Stimulated activated naive CD8-positive, alpha-beta T cell treated with anti-CD3 and anti-CD28 coated beads, Interleukin-15, Interleukin-2, amounts not matched to agents 100 U/mL and 50 U/mL, for 24 hours (primary cell): ENCODE results near the gene ZNF484.
"Not testable (repeated sequence)": the region's sequence is repeated elsewhere in the genome, so short reads cannot be mapped to it uniquely, and the experiment has no call there.

Experiments used
- ATAC-seq: fragments of 150-1000 bp; cut with Tn5 transposase; one replicate; pipeline ENCODE4 v1.10.0; 2021
- DNase-seq: peaks from one replicate; pipeline ENCODE4 v3.0.0; 2021

The ZNF484 gene

DNA sequence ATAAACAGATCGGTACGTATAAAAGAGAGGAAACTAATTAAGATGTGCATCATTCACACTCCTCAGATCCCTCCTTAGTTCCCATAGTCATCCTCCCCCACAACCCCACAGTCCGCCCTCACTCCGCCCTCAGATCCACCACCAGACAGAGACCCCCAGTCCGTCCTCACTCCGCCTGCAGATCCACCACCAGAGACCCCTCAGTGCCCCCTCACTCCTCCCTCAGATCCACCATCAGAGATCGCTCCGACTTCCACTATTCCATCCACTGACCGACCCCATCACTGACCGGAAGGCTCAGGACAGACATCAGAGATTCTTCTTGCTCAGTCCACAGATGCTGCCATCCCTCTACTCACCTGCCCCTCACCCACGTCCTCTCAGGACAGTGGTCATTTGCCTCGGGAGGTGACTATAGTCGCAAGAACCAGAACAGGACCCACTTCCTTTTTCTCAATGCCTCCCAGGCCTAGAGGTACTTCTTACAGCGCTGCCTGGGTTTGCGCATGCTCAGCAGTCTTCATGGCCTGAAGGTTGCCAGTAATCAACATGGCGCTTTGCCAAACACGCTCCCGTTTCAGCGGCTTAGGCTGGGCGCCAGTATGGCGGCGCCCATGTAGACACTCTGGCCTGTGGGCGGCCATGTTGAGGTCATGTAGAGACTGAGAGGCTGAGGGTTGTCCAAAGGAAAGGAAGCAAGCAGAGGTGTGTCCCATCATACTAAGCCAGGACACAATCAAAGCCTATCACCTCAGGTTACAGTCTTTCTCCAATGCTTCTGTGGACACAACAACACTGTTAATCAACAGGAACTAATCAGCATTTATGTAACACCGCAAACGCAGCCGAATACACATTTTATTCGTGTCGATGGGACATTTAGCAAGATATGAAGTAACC is at the start of gene ZNF484:
Gene ZNF484, minus strand, starts transcription at position 508 of the 900 bp plus-strand sequence. CDS start 3,009 bp downstream, outside the sequence.
- ATAC-seq (peak; percentile 99), DNase-seq (peak; percentile 97)

DNA sequence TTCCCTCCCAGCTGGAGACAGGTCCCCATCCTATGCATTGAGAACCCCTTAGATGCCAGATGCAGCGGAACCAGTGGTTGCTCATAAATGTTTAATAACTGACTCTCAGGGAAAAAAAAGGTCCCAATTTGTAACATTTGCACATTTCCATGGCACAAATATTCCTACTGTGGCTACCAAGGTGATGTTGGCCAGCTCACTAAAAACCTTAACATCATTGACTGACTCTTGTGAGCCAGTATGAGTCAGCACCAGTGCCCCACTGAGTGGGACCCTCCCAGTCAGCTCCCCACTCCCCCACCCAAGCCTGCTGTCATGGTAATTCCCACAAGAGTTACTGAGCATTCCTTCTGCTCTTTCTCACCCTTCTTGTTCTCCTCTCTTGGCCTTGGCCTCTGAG is 42.6 kb upstream of the ZNF484 start:
- ATAC-seq (no peak), DNase-seq (no peak)

DNA sequence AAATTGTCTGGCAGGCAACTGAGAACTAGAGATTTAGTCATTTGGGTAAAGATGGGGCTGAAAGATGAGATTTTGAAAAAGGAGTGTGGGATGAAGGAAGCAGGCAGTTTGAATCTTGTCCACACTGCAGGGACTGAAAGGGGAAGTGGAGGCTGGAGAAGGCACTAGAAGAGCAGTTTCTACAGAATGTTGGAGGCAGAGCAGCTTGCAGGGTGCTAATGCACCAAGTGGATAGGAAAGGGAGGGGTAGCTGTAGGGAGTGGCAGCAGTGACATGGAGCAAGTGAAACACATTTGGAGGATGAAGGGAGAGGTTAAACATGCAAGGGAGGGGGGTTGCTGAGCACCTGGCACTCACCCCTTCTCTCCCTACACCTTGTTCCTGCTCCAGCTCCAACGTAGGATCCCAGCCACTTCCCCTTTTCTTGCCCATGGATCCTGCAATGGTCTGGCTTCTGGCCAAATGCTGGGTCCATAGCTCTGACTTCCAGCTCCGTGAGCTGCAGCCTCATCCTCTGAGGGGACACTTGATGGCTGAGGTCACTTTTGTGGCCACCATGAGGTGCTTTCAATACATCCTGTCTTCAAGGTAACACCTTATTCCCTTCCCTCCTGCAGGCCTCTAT is 39.5 kb upstream of the ZNF484 start:
- no peak for ATAC-seq

DNA sequence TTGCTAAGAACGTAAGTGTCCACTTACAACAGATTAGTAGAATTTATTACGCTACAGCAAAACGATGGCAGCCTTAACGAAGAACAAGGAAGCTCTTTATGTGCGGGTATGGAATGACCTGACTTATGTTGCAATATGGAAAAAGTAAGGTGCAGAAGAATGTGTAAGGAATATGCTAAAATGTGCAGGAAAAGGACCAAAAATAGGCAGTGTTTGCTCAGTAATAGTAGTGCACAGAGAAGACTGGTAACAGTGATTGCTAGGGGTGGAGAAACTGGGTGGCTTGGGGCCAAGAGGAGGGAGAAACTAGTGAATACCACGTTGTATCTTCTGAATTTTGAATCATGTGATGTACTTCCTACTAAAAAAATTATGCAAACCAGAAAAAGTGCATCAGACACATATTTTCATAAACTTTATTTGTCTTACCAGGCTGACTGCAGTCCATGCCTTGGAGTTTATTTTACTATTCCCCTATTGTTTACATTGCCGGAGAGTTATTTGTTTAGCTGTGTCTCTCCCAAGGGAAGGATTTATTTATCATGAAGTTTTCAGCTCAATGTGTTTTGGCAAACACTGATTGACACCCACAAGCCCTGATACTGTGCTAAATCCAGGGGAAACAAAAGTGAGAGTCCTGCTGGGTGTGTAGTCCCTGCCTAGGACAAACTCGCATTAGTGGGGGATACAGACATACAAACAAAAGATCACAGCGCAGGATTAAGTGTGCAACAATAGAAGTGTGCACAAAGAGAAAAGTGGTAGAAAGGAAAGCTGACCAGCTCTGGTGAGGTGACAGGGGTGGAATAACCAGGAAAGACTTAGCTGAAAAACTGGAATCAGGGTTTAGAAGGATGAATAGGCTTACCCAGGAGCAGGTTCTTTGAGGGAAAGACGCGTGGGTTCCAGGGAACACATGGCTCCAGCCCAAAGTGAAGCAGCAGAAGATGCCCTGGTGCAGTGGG is 34.0 kb upstream of the ZNF484 start:
- no peak for ATAC-seq
- DNase-seq = no peak

More for the DNA sequence above, 39.5 kb upstream of the ZNF484 start:
- DNase-seq = no peak

GRCh38 chr9:92905137-92905536 is 27.3 kb upstream of the ZNF484 start:
- not testable (repeated sequence) for ATAC-seq, DNase-seq

DNA sequence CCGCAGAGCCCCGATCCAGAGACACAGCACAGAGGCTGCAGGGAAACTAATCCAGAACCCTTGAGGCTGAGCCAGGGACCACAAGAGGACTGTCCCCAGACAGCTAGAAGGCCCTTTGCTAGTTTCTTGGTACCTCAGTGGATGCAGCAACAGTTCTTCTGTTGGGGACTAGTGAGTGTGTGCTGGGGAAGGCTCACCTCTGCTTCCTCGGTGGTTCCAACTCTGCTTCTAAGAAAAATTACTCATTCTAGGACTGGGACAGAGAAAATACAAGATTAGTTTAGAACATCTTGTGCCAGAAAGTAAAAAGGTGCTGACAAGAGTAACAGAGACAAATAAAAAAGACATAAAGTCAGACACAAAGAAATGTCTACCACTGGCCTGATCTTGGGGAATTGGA is 19.5 kb upstream of the ZNF484 start:
- no peak for ATAC-seq
- no peak for DNase-seq

DNA sequence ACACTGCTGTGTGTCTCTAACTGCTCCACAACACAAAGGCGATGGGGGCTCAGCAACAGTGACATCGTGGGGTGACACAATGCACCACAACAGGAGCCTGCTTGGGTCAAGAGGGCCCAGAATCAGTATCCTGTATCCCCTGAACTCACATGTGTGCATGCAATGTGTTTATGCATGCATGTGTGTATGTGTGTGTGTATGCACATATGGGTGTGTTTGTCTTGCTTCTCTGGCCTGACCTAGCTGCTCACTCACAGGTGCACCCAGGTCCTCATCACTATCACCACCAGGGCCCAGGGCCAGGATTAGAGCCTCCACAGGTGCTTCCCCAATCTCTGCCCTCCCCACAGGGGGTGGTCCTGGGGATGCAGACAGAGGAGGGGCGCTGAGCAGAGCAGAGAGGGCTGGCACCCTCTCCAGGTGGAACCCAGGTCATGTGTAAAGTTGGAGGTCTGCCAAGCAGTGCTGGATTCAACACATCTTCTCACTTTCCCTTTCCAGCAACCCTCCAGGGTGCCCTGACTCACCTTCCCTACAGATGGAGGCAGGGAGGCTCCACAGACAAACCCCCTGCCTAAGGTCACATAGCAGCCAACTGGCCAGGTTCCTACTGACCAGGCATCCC is 18.1 kb upstream of the ZNF484 start:
- DNase-seq = no peak
- ATAC-seq = no peak

DNA sequence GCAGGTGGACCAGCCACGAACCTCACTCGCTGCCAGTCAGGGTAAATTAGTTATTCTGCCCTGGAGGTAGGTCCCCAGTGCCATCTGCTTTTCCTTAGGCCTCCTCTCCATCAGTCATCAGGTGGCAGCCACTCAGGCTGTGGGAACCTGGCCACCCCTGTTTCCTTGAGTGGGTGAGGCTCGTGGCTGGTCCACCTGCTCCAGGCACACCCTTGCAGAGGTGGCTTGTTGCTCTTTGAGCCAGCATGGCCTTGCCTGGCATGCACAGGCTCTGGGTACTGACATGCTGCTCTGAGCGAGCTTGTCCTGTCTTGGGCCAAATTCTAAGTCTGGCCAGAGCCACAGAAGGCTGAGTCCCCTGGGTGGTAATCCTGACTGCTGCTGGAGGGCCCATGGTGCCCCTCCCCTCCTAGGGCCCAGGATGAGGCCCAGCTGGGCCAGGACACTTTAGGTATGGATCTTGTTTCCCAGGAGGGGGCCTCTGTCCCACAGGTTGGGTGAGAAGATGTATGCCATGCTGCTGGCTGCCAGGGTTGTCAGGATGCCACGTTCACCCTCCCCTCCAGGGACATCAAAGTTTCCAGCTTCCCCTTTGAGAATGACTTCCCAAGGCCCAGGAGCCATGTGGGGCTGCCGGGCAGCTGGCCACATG is 17.0 kb upstream of the ZNF484 start:
- ATAC-seq (no peak), DNase-seq (no peak)

DNA sequence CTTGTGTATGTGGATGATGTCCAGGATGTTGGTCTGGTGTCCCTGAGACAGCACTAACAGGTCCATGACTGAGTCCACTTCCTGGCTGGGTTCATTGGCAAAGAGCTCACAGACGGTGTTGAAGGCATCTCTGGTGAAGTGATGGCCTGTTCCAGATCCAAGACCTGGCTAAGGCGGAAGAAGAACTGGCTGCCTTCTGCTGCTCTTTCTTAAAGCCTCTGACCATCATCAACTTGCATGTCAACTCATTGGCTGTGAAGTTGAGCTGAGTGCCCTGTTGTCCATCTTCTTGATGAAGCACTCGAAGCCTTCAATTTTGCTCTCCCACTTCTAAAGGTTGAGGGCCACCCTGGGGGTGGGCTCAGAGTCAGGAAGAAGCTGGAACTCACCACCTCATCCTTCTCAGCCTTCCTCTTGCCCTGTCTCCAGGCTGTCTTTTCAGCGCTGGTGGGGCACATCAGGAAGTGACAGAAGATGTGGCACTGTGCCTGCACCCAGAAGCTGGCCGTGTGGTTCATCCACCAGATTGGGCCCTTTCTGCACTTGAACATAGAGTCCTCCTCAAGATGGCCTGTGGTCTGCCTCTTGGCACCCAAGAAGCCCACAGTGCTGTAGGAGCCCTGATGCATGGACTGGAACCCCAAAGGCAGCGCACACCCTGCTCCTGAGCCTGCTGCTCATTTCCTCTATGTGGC is 16.2 kb upstream of the ZNF484 start:
- ATAC-seq, DNase-seq: not testable (repeated sequence)

DNA sequence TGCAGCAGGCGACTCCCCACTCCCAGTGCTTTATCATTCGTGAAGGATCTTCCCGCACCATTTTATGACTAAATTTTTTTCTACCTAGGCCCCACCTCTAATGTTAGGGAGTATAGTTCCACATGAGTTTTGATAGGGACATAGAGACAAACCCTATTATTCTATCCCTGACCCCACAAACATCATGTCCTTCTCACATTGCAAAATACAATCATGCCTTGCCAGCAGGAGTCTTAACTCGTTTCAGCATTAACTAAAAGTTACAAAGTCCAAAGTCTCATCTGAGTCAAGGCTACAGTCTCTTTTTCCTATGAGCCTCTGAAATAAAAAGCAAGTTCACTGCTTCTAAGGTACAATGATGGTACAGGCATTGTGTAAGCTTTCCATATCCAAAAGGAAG is 14.4 kb upstream of the ZNF484 start:
- ATAC-seq, DNase-seq: not testable (repeated sequence)

DNA sequence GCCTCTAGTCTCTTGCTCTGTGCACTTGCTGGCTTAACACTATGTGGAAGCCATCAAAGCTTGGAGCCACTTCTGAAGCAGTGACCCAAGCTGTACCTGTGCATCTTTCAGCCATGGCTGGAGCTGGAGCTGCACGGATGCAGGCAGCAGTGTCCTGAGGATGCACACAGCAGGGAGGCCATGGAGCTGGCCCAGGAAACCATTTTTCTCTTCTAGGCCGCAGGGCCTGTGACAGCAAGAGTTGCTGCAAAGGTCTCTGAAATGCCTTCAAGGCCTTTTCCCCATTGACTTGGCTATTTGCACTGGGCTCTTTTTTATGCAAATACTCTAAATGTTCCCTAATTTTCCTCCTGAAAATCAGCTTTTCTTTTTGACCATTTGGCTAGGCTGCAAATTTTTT is 12.9 kb upstream of the ZNF484 start:
- ATAC-seq (no peak), DNase-seq (no peak)

GRCh38 chr9:92887880-92888338 is 10.1 kb upstream of the ZNF484 start:
- ATAC-seq (no peak), DNase-seq (peak; percentile 16)

GRCh38 chr9:92886846-92887610 is 9.2 kb upstream of the ZNF484 start:
- ATAC-seq = not testable (repeated sequence)

DNA sequence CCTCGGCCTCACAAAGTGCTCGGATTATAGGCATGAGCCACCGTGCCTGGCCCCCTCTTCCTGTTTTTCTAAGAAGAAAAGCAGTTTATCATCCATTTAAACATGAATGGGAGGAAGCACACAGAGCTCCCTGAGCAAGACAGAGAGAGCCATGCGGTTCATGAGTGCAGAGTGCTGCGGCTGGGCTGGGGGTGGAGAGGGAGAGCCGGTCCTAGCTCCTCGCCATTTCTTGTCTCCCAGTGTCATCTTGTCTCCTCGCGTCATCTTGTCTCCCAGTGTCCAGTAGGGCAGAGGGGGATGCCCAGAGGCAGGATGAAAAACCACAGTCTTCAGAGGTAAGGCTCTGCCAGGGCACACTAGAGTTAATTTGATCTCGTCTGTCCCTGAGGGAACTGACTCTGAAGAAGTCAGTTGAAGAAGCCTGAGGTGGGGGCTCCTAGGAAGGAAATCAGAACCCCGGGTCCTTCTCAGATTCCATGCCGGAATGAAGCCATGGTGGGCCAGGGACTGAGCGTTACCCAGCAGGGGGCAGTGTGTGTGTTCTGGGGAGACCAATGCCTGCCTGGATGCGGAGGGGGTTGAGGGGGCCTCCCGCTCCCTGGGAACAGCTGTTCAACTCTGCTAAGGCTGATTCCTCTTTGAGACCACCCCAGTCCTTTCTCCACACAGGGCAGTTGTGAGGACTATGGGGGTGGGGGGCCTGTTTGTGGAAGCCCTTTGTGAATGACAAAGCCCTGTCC is 6.0 kb upstream of the ZNF484 start:
- peak; percentile 24 for DNase-seq
- not testable (repeated sequence) for ATAC-seq

More at GRCh38 chr9:92886846-92887610, 9.2 kb upstream of the ZNF484 start:
- DNase-seq = peak; percentile 14

- DNase-seq (no peak), ATAC-seq (no peak)
These were observed 4.4 kb upstream of the ZNF484 start for GRCh38 chr9:92882276-92882675.

DNA sequence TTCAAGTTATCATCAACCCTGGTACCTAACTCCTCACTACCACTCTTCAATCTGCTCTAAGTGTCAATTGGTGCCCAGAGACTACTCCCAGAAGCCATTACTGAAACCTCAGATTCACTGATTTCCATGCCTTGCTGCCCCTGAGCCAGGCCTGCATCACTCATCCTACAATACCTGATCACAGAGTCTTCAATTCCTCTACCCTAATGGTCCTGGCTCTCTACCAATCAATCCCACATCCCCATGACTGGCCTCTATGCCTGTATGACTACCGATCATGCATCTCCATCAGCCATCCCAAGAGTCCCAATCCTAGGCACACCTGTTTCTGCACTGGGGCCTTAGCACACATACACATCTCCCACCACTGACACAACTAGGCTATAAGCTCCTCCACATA is 2.5 kb downstream of the ZNF484 start:
- no peak for DNase-seq
- no peak for ATAC-seq

DNA sequence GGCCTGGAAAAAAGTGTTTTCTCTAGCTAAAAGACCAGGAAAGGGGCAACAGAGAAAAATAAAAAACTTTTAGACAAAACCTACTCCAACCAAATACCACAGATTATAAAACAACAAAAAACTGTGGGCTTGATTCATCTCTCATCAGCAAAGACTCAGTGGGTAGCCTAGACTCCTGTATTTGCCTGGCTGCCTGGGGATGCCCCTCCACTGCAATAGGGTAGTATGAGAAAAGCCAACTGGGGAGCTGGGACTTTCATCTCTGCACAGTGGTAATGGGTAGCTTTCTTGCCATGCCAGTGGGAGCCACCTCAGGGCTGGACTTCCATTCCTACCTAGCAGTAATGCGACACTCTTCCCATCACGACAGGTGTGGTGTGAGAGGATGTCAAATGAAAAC is 7.5 kb downstream of the ZNF484 start:
- DNase-seq = no peak
- no peak for ATAC-seq

GRCh38 chr9:92866600-92866999 is 11.2 kb downstream of the ZNF484 start:
- not testable (repeated sequence) for DNase-seq, ATAC-seq

DNA sequence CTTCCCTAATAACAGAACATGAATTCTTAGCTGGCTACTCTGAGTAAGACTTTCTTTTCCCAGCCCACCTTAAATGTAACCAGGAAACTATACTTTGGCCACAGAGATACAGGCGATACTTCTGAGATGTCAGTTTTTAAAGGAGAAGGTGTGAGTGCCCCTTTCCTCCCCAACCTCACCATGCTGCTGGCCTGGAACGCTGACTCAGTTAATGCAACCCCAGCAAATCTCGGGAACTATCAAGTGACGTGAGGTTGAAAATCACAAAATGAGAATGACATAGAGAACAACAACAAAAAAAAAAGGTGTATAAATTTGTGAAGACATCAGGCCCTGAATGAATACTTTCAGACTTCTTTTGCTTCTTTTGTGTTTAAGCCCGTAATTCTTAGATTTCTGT is 13.7 kb downstream of the ZNF484 start:
- ATAC-seq (no peak), DNase-seq (no peak)
